Tibial nerve (tissue), 4 donors: ENCODE results near the gene CMC2. TPM values are rescaled to one million over a fixed set of nuclear protein-coding genes. Genes with fewer than 3 reads are reported as not detected.
A peak's percentile ranks its signal among the peaks of the same experiment; 100 is the strongest.

Source experiments
- DNase-seq, 2 donors: peaks; one replicate each; pipeline ENCODE4 v3.0.0-alpha.2; 2019; ENCODE audit warnings: low spot score in 2 of 2
- H3K27ac ChIP-seq, 4 donors: fragments of 200-600 bp; sonication (generic) in 3 of 4; one replicate each; pipeline ENCODE4 v1.5.1; 2017 to 2019; ENCODE audit warnings: mild to moderate bottlenecking in 1 of 4
- H3K27me3 ChIP-seq, 2 donors: fragments of 200-600 bp; sonication (generic) in 1 of 2; one replicate each; pipeline versions ENCODE4 v1.5.1 to v1.6.0; 2017 to 2019
- H3K36me3 ChIP-seq, 3 donors: fragments of 200-600 bp; sonication (generic); one replicate each; pipeline ENCODE4 v1.5.1; 2018 to 2019
- H3K4me1 ChIP-seq, 4 donors: fragments of 200-600 bp; sonication (generic) in 3 of 4; one replicate each; pipeline ENCODE4 v1.5.1; 2017 to 2019
- H3K4me3 ChIP-seq, 4 donors: fragments of 200-600 bp; sonication (generic) in 3 of 4; one replicate each; pipeline ENCODE4 v1.5.1; 2017 to 2019; ENCODE audit warnings: mild to moderate bottlenecking in 1 of 4, moderate library complexity in 1 of 4
- H3K9me3 ChIP-seq, 4 donors: fragments of 200-600 bp; sonication (generic) in 3 of 4; one replicate each; pipeline ENCODE4 v1.5.1; 2017 to 2019
- EP300 ChIP-seq, 2 donors: sonication (generic); formaldehyde crosslinking; IDR thresholded peaks; one replicate each; pipeline ENCODE4 v1.6.1; 2017; ENCODE audit warnings: antibody characterized with exemption in 2 of 2, mild to moderate bottlenecking in 1 of 2
- POLR2A ChIP-seq, 2 donors: fragments of 450-650 bp; IDR thresholded peaks; one replicate each; pipeline ENCODE4 v1.6.1; 2017; ENCODE audit warnings: antibody characterized with exemption in 2 of 2, mild to moderate bottlenecking in 2 of 2, moderate library complexity in 2 of 2
- WGBS, 2 donors: methylation state at CpG; one replicate each; pipeline ENCODE4 v1.1.5; 2018; 5-methylcytosine and 5-hydroxymethylcytosine counted together
- total RNA-seq, 4 donors: library from RNA; depleted of rRNA; stranded (reverse); fragments of >200 nt; gene quantifications; one replicate each; pipeline ENCODE4 v1.1.0, GENCODE V29; 2016
- TF ChIP-seq, protein P1 (sequence below), 5 experiments: fragments of 200-600 bp in 3 of 5; fragments of 450-650 bp in 2 of 5; sonication (generic) in 3 of 5; IDR thresholded peaks; one replicate each; pipeline ENCODE4 v1.5.1; 2016 to 2019; ENCODE audit warnings: antibody characterized with exemption in 5 of 5, mild to moderate bottlenecking in 3 of 5, moderate library complexity in 2 of 5

Gene CMC2
- total RNA-seq, 4 donors from 2014 or later: 20.0 to 38.7 (median 35.2) TPM

DNA sequence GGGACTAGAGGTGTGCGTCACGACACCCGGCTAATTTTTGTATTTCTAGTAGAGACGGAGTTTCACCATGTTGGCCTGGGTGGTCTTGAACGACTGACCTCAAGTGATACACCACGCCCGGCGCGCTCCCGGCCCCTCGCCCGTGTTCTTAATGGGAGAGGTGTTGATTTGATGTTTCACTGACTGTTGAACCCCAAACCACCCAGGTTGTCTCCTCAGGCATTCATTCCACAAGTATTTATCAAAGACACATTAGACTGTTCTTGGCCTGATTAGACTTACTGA lies 1.8 kb upstream of the CMC2 start:
- no peak for DNase-seq
- TF ChIP-seq POLR2A (IDR thresholded peaks at IDR 0.05) (no peak), EP300 (IDR thresholded peaks at IDR 0.05) (no peak)
- TF ChIP-seq, protein P1, sequence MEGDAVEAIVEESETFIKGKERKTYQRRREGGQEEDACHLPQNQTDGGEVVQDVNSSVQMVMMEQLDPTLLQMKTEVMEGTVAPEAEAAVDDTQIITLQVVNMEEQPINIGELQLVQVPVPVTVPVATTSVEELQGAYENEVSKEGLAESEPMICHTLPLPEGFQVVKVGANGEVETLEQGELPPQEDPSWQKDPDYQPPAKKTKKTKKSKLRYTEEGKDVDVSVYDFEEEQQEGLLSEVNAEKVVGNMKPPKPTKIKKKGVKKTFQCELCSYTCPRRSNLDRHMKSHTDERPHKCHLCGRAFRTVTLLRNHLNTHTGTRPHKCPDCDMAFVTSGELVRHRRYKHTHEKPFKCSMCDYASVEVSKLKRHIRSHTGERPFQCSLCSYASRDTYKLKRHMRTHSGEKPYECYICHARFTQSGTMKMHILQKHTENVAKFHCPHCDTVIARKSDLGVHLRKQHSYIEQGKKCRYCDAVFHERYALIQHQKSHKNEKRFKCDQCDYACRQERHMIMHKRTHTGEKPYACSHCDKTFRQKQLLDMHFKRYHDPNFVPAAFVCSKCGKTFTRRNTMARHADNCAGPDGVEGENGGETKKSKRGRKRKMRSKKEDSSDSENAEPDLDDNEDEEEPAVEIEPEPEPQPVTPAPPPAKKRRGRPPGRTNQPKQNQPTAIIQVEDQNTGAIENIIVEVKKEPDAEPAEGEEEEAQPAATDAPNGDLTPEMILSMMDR (IDR thresholded peaks at IDR 0.05): no peak
- Histone ChIP-seq H3K9me3 (no peaks in the 10 kb centered on the region), H3K4me3 (peak overlapping the region in 1 of 4 donors; percentile 86), H3K4me1 (peaks cover 0 to 27% (median 17%) of the 10 kb centered on the region in 4 donors), H3K27ac (no peak overlapping the region), H3K27me3 (no peaks in the 10 kb centered on the region), H3K36me3 (peaks cover 0 to 4% (median 0%) of the 10 kb centered on the region in 3 donors)
- 95% methylated on average over 12 of the region's 12 CpGs for WGBS, 2 donors

DNA sequence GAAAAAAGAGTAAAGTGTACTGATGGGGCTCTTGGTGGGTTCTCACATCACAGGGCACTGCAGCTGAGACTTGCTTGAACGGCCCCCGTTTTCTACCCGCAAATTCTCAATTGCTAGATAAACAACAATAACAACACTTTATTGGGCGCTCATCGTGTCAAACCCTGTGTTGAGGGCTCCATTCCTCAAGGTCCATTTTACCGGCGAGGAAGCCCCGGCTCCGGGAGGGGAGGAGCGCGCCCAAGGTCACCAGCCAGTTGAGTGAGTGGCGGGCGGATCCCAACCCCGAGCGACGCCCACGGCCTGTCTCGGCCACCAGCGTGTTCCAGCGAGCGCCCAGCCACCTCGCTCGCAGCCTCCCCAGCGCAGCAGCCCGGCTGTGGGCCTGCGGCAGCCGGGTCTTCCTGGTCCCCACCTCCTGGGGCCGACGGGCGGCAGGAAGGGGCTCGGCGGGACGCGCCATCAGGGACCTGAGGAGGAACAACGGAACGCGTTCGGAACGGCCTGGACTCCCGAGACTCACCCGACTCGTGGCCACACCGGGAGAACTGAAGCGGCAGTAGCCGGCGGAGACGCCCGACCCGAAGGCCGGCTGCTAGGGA lies 373 bp downstream of the CMC2 start:
- H3K4me3 ChIP-seq: peak overlapping the region; percentile 80 to 94 (median 85)
- 0 to 1% methylated on average over 12 to 32 of the region's 50 CpGs for WGBS, 2 donors
- no peak for TF ChIP-seq EP300 (IDR thresholded peaks at IDR 0.05)
- TF ChIP-seq, protein P1 (IDR thresholded peaks at IDR 0.05): no peak
- H3K4me1 ChIP-seq: peaks cover 0 to 27% (median 17%) of the 10 kb centered on the region in 4 donors
- no peaks in the 10 kb centered on the region for H3K9me3 ChIP-seq
- no peaks in the 10 kb centered on the region for H3K36me3 ChIP-seq
- peak overlapping the region; percentile 93 to 99 (median 98) for H3K27ac ChIP-seq
- DNase-seq: peak; percentile 38 to 53
- H3K27me3 ChIP-seq: no peaks in the 10 kb centered on the region

DNA sequence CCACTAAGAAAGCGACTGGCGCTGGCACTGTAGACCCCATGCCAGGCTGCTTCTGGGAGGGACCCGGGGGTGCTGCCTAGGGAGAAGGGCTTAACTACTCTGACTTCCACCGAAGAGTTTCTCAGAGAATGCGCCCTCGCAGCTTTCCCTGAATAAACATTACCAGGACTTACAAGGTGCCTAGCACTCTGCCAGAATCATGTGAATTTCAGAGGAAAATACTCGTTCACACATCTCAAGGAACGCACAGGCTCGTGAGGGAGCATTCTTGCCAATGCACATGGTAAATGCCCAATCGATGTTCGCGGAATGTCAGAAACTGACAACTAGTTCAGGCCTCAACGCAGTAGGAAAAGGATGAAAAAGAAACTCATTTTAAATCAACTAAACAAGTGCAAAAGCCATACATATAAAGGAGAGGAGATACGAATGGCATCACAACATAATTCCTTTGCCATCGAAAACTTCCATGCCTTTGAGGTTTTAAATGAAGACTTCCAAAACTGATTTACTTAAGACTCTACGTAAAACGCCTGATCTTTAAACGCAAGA lies 999 bp downstream of the CMC2 start:
- peak overlapping the region; percentile 93 to 99 (median 98) for H3K27ac ChIP-seq
- TF ChIP-seq, protein P1 (IDR thresholded peaks at IDR 0.05): no peak
- TF ChIP-seq EP300 (IDR thresholded peaks at IDR 0.05) (no peak), POLR2A (IDR thresholded peaks at IDR 0.05) (no peak)
- H3K4me3 ChIP-seq: peak overlapping the region; percentile 80 to 94 (median 85)
- DNase-seq: no peak
- no peaks in the 10 kb centered on the region for H3K9me3 ChIP-seq
- H3K4me1 ChIP-seq: peaks cover 0 to 27% (median 17%) of the 10 kb centered on the region in 4 donors
- H3K36me3 ChIP-seq: no peaks in the 10 kb centered on the region
- 21 to 25% methylated on average over 18 of the region's 18 CpGs for WGBS, 2 donors
- no peaks in the 10 kb centered on the region for H3K27me3 ChIP-seq

DNA sequence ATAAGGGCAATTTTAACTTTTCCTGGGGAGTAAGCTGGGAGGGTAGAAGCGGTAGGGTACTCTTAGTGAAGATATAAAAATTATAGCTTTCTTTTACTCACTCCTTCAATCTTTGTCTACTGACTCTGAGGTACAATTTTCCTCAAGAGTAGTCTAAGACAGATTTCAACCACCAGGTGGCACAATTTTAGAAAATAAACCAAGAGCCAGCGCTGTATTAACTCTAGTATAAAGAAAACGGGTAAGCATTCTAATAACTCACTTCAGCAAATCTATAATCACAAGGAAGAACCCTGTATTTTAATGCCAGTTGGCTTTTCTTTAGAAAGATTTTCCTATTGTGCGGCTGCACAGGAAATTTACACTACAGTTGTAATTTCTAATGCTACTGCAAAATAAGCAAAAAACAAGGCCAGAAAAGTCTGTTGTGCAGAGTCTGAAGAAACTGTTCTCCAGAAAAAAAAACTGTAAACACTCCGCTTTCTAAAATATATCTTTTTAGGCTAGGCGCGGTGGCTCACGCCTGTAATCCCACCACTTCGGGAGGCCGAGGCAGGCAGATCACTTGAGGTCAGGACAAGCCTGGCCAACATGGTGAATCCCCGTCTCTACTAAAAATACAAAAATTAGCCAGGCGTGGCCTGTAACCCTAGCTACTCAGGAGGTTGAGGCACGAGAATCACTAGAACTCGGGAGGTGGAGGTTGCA lies 1.9 kb downstream of the CMC2 start:
- no peaks in the 10 kb centered on the region for H3K27me3 ChIP-seq
- H3K9me3 ChIP-seq: no peaks in the 10 kb centered on the region
- peak overlapping the region in 1 of 4 donors; percentile 84 for H3K4me3 ChIP-seq
- peaks cover 0 to 27% (median 17%) of the 10 kb centered on the region in 4 donors for H3K4me1 ChIP-seq
- TF ChIP-seq EP300 (IDR thresholded peaks at IDR 0.05) (no peak), POLR2A (IDR thresholded peaks at IDR 0.05) (no peak)
- TF ChIP-seq, protein P1 (IDR thresholded peaks at IDR 0.05): peak; percentile 49 to 70 (median 62)
- DNase-seq: peak in 1 of 2 donors; percentile 78
- H3K36me3 ChIP-seq: no peaks in the 10 kb centered on the region
- peak overlapping the region in 3 of 4 donors; percentile 27 to 71 (median 53) for H3K27ac ChIP-seq
- 45 to 49% methylated on average over 14 of the region's 14 CpGs for WGBS, 2 donors
